IPS-20b (cell line): ENCODE results near the gene ATP6V1C2.

Experiments
- H3K27ac ChIP-seq: one replicate; pipeline ENCODE4 v1.5.1; 2013; ENCODE audit warnings: low read length
- H3K27me3 ChIP-seq: 2 replicates; pipeline ENCODE4 v1.6.1; 2013; ENCODE audit warnings: mild to moderate bottlenecking, low read length, inconsistent platforms; ENCODE audit not compliant: insufficient read depth
- H3K36me3 ChIP-seq: 2 replicates; pipeline ENCODE4 v1.6.1; 2013; ENCODE audit warnings: low read depth, mild to moderate bottlenecking, inconsistent platforms, low read length, moderate library complexity; ENCODE audit not compliant: insufficient read depth
- H3K4me1 ChIP-seq: 2 replicates; pipeline ENCODE4 v1.6.1; 2013; ENCODE audit warnings: mild to moderate bottlenecking, control low read depth, inconsistent platforms, low read length, moderate library complexity; ENCODE audit not compliant: insufficient read depth
- H3K4me3 ChIP-seq: 2 replicates; pipeline ENCODE4 v1.5.1; 2013; ENCODE audit warnings: mild to moderate bottlenecking, low read length, inconsistent platforms
- H3K9ac ChIP-seq: 2 replicates; pipeline ENCODE4 v1.6.1; 2013; ENCODE audit warnings: low read depth, mild to moderate bottlenecking, inconsistent platforms, low read length, moderate library complexity
- H3K9me3 ChIP-seq: 2 replicates; pipeline ENCODE4 v1.6.1; 2013; ENCODE audit warnings: mild to moderate bottlenecking, low read depth, low read length, inconsistent platforms; ENCODE audit not compliant: insufficient read depth

The ATP6V1C2 gene

GRCh38 chr2:10833021-10833420 lies 111.6 kb downstream of the ATP6V1C2 start:
- Histone ChIP-seq H3K4me3 (no peak overlapping the region), H3K27ac (no peak overlapping the region), H3K27me3 (peaks cover 29% of the 10 kb centered on the region), H3K9me3 (no peaks in the 10 kb centered on the region), H3K4me1 (peaks cover 3% of the 10 kb centered on the region; the same call in 1 of the 2 replicates), H3K36me3 (no peaks in the 10 kb centered on the region), H3K9ac (no peak overlapping the region)

- Histone ChIP-seq H3K4me3 (no peak overlapping the region), H3K27ac (no peak overlapping the region), H3K36me3 (no peaks in the 10 kb centered on the region), H3K9ac (no peak overlapping the region), H3K9me3 (no peaks in the 10 kb centered on the region), H3K27me3 (peaks cover 29% of the 10 kb centered on the region), H3K4me1 (peaks cover 3% of the 10 kb centered on the region; the same call in 1 of the 2 replicates)
These were observed 112.7 kb downstream of the ATP6V1C2 start for GRCh38 chr2:10834068-10834655.
